ENCODE results near the gene CPAMD8. TPM values are rescaled to one million over a fixed set of nuclear protein-coding genes. Genes with fewer than 3 reads are reported as not detected.

CPAMD8 gene
- total and polyA plus RNA-seq, 9 of the 15 experiments (the other 6 are each of a cell fraction or from before 2014, with no cell fraction given) = 0.20 to 2.1 (median 1.3) TPM

DNA sequence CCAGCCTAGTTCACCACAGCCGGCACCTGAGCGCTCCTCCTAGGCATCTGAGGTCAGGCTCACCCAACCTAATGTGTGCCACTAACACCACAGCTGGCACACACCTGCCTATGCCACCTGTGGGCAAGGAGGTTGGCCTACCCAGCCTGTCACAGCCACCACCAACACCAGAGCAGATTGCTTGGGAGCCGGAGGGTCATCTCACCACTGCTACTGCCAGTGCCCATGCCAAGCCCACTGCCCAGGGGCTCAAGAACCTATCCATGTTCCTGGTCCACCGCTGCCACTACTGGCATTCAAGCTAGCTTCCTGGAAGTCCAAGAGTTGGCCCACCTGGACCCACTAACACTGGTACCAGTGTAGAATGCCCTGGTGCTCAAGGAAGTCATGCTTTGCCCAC is 95.3 kb downstream of the CPAMD8 start:
- H2AFZ ChIP-seq (ENCODE audit: low read depth, low read length) = no peak overlapping the region
- no TSS peak for BruUV-seq (replicated peaks)
- H3K4me1 ChIP-seq (replicated peaks in 1 of 2; ENCODE audit: control insufficient read depth in 2 of 2, insufficient read depth in 2 of 2, low read length in 2 of 2) = no peaks in the 10 kb centered on the region
- H3K9ac ChIP-seq (ENCODE audit: insufficient read depth in 1 of 2, low read depth in 2 of 2, low read length in 2 of 2) = no peak overlapping the region
- no peaks in the 10 kb centered on the region for H3K9me1 ChIP-seq (ENCODE audit: control insufficient read depth, insufficient read depth, low read length)
- no peak overlapping the region for H3K4me3 ChIP-seq
- FAIRE-seq (no peak), ATAC-seq (no peak), DNase-seq (ENCODE audit: extremely low read depth in 1 of 4, low spot score in 3 of 4) (no peak)
- no peaks in the 10 kb centered on the region for H4K20me1 ChIP-seq (replicated peaks; ENCODE audit: control insufficient read depth, insufficient read depth, low read length)
- no peak overlapping the region for H3K4me2 ChIP-seq (ENCODE audit: insufficient read depth, low read length)
- CTCF ChIA-PET (ENCODE audit: low intra/inter-chr PET ratio) = no interaction called here
- POLR2A ChIA-PET = no interaction called here
- H3K36me3 ChIP-seq (ENCODE audit: control insufficient read depth, insufficient read depth, low read length) = no peaks in the 10 kb centered on the region
- intact Hi-C loops (cut with micrococcal nuclease) (no loop called here), in situ Hi-C loops (cut with MboI) (no loop called here)
- WGBS (ENCODE audit: insufficient coverage, low coverage, missing lambda C conversion rate) = 4% methylated on average over 4 of the region's 4 CpGs
- no peak overlapping the region for H3K27ac ChIP-seq (ENCODE audit: extremely low read depth, low read depth, low read length)
- H3K9me3 ChIP-seq (replicated peaks; ENCODE audit: control insufficient read depth, insufficient read depth, low read depth, low read length) = no peaks in the 10 kb centered on the region
- no peaks in the 10 kb centered on the region for H3K79me2 ChIP-seq (ENCODE audit: control insufficient read depth, insufficient read depth, low read length)
- TF ChIP-seq TAF15 (IDR thresholded peaks at IDR 0.05; ENCODE audit: low read depth, low read length) (no peak), MYNN (IDR thresholded peaks at IDR 0.05) (no peak), MYNN (CRISPR knock-in tag; IDR thresholded peaks at IDR 0.05) (no peak), ZNF780A (CRISPR knock-in tag; IDR thresholded peaks at IDR 0.05) (no peak), BCOR (IDR thresholded peaks at IDR 0.05) (no peak), RAD51 (IDR thresholded peaks at IDR 0.05; ENCODE audit: borderline replicate concordance, low read depth) (no peak), NUFIP1 (IDR thresholded peaks at IDR 0.05; ENCODE audit: partially characterized antibody) (no peak)
- H3K27me3 ChIP-seq (ENCODE audit: control insufficient read depth in 2 of 2, insufficient read depth in 2 of 2, low read length in 2 of 2) = peaks cover 10 to 33% of the 10 kb centered on the region in 2 experiments; a peak in 4 of 5 replicates

DNA sequence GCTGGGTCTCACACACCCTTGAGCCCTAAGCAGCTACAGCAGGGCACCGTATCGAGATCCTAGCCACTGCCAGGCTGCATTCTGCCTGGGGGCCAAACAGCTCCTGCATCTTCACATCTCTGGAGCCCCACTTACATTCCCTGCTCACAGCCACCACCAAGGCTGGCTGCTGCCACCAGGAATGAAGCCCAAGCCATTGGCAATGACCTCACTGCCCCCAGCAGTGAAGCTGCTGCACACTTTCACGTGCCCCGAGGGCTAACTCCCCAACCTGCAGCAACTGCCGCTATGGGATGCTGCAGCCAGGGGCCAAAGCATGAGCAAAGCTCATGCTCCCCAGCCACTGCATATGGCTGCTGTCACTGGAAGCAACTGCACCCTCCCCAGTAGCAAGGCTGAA is 95.9 kb downstream of the CPAMD8 start:
- H3K4me3 ChIP-seq = no peak overlapping the region

More for the DNA sequence above, 95.9 kb downstream of the CPAMD8 start:
- BruUV-seq (replicated peaks) = no TSS peak
- no peak overlapping the region for H3K4me2 ChIP-seq (ENCODE audit: insufficient read depth, low read length)
- H3K27ac ChIP-seq (ENCODE audit: extremely low read depth, low read depth, low read length) = no peak overlapping the region
- ChIA-PET CTCF (ENCODE audit: low intra/inter-chr PET ratio) (no interaction called here), POLR2A (no interaction called here)
- H2AFZ ChIP-seq (ENCODE audit: low read depth, low read length) = no peak overlapping the region
- no peak overlapping the region for H3K9ac ChIP-seq (ENCODE audit: insufficient read depth in 1 of 2, low read depth in 2 of 2, low read length in 2 of 2)
- no peak for ATAC-seq
- FAIRE-seq = no peak
- H3K27me3 ChIP-seq (ENCODE audit: control insufficient read depth in 2 of 2, insufficient read depth in 2 of 2, low read length in 2 of 2) = peaks cover 10 to 33% of the 10 kb centered on the region in 2 experiments; a peak in 4 of 5 replicates
- intact Hi-C loops (cut with micrococcal nuclease) = no loop called here
- H3K9me3 ChIP-seq (replicated peaks; ENCODE audit: control insufficient read depth, insufficient read depth, low read depth, low read length) = no peaks in the 10 kb centered on the region
- no peaks in the 10 kb centered on the region for H3K9me1 ChIP-seq (ENCODE audit: control insufficient read depth, insufficient read depth, low read length)
- 1% methylated on average over 5 of the region's 5 CpGs for WGBS (ENCODE audit: insufficient coverage, low coverage, missing lambda C conversion rate)
- DNase-seq (ENCODE audit: extremely low read depth in 1 of 4, low spot score in 3 of 4) = no peak
- no peaks in the 10 kb centered on the region for H4K20me1 ChIP-seq (replicated peaks; ENCODE audit: control insufficient read depth, insufficient read depth, low read length)
- H3K4me1 ChIP-seq (replicated peaks in 1 of 2; ENCODE audit: control insufficient read depth in 2 of 2, insufficient read depth in 2 of 2, low read length in 2 of 2) = no peaks in the 10 kb centered on the region
- no peak for TF ChIP-seq TOE1 (IDR thresholded peaks at IDR 0.05; ENCODE audit: borderline replicate concordance)
- TF ChIP-seq TOE1 (CRISPR knock-in tag; IDR thresholded peaks at IDR 0.05; ENCODE audit: borderline replicate concordance, low read depth) = no peak
- TF ChIP-seq ZNF224 (CRISPR knock-in tag; IDR thresholded peaks at IDR 0.05) = no peak
- TF ChIP-seq TAF7 (tag; IDR thresholded peaks at IDR 0.05) = no peak
- TF ChIP-seq, protein P1, sequence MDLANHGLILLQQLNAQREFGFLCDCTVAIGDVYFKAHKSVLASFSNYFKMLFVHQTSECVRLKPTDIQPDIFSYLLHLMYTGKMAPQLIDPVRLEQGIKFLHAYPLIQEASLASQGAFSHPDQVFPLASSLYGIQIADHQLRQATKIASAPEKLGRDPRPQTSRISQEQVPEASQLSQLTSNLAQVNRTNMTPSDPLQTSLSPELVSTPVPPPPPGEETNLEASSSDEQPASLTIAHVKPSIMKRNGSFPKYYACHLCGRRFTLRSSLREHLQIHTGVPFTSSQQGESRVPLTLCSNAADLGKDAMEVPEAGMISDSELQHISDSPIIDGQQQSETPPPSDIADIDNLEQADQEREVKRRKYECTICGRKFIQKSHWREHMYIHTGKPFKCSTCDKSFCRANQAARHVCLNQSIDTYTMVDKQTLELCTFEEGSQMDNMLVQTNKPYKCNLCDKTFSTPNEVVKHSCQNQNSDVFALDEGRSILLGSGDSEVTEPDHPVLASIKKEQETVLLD (IDR thresholded peaks at IDR 0.05) = no peak
- TF ChIP-seq CREB3L1 (IDR thresholded peaks at IDR 0.05; ENCODE audit: borderline replicate concordance, low read depth) = no peak
- no peaks in the 10 kb centered on the region for H3K79me2 ChIP-seq (ENCODE audit: control insufficient read depth, insufficient read depth, low read length)
- in situ Hi-C loops (cut with MboI) = no loop called here
- no peaks in the 10 kb centered on the region for H3K36me3 ChIP-seq (ENCODE audit: control insufficient read depth, insufficient read depth, low read length)
